Stimulated activated naive CD4-positive, alpha-beta T cell treated with Interleukin-2 at 50 U/mL for 16 hours (primary cell): Measurements from ENCODE around the gene TOX2.

Experiments used
- DNase-seq: peaks from one replicate; lab custom pipeline; 2025; lab: John Stamatoyannopoulos, UW

The TOX2 gene

GRCh38 chr20:44104798-44105517 is 190.3 kb downstream of the TOX2 start:
- no peak for DNase-seq

GRCh38 chr20:44106615-44107014 is 192.0 kb downstream of the TOX2 start:
- DNase-seq, result no peak

GRCh38 chr20:44109951-44110361 is 195.3 kb downstream of the TOX2 start:
- DNase-seq, result no peak

- no peak for DNase-seq
These were observed 196.3 kb downstream of the TOX2 start for GRCh38 chr20:44110816-44111568.

- no peak for DNase-seq
These were observed 197.2 kb downstream of the TOX2 start for GRCh38 chr20:44111712-44112335.

- DNase-seq, result no peak
These were observed 197.8 kb downstream of the TOX2 start for GRCh38 chr20:44112456-44112855.

- DNase-seq, result no peak
These were observed 198.4 kb downstream of the TOX2 start for GRCh38 chr20:44112889-44113617.

GRCh38 chr20:44113618-44114376 is 199.1 kb downstream of the TOX2 start:
- DNase-seq, result no peak

GRCh38 chr20:44115181-44115580 is 200.5 kb downstream of the TOX2 start:
- DNase-seq, result no peak

- DNase-seq, result no peak
These were observed 201.4 kb downstream of the TOX2 start for GRCh38 chr20:44115762-44116644.

GRCh38 chr20:44117296-44118184 is 202.9 kb downstream of the TOX2 start:
- DNase-seq, result no peak

GRCh38 chr20:44118185-44119033 is 203.8 kb downstream of the TOX2 start:
- no peak for DNase-seq
